HCT116 (cell line): ENCODE measurements around the gene SMAGP. TPM values are rescaled to one million over a fixed set of nuclear protein-coding genes. Genes with fewer than 3 reads are reported as not detected.

ENCODE experiments used
- ATAC-seq: fragments of 200-7000 bp; cut with Tn5 transposase; 2 replicates; pipeline ENCODE4 v1.9.1; 2020; ENCODE audit warnings: mild to moderate bottlenecking, moderate library complexity
- BruUV-seq: library from RNA; stranded (reverse); fragments of 400-500 nt; replicated peaks from 2 replicates; lab custom pipeline; 2021; lab: Mats Ljungman, UMichigan
- CTCF ChIA-PET: fragments of 300-600 bp; sonication (Branson Sonifier 250); formaldehyde crosslinking; loops from one replicate; lab custom pipeline; 2021; ENCODE audit warnings: antibody characterized with exemption; lab: Charles Lee
- POLR2A ChIA-PET: fragments of 300-600, 350-600 bp; sonication (Branson Sonifier 250); formaldehyde crosslinking; loops from one replicate; lab custom pipeline; 2021; ENCODE audit warnings: antibody characterized with exemption; lab: Charles Lee
- RAD21 ChIA-PET, 2 experiments: fragments of 300-600 bp; sonication (Branson Sonifier 250); formaldehyde crosslinking; loops; one replicate each; lab custom pipeline; 2023; ENCODE audit warnings: low total read pairs in 2 of 2; ENCODE audit not compliant: uncharacterized antibody in 2 of 2, unreplicated experiment in 2 of 2, low non-redundant PET in 1 of 2; lab: Charles Lee
- DNase-seq: peaks from one replicate; pipeline ENCODE4 v3.0.0-alpha.2; 2010; ENCODE audit warnings: low read depth, low spot score
- H2AFZ ChIP-seq: fragments of 200-600 bp; shearing (Covaris generic), sonication (generic); 2 replicates; pipeline ENCODE4 v1.6.1; 2017; ENCODE audit warnings: low read depth, mixed run types, mixed read lengths, antibody characterized with exemption, low read length; ENCODE audit not compliant: poor library complexity, severe bottlenecking
- H3K27ac ChIP-seq: 2 replicates; pipeline ENCODE4 v1.5.1; 2012; ENCODE audit warnings: low read depth, low read length
- H3K27me3 ChIP-seq: fragments of 200-600 bp; sonication (generic); 2 replicates; pipeline ENCODE4 v1.6.1; 2016; ENCODE audit warnings: mixed run types, low read length, mixed read lengths; ENCODE audit not compliant: insufficient read depth
- H3K36me3 ChIP-seq, 2 experiments: fragments of 200-500 bp in 1 of 2; fragments of 200-600 bp in 1 of 2; sonication (Bioruptor generic) in 1 of 2; sonication (generic) in 1 of 2; 2 replicates each; pipeline versions ENCODE4 v1.5.1 to v1.6.1; 2014 to 2016; ENCODE audit warnings: low read length in 2 of 2, inconsistent platforms in 1 of 2, mixed read lengths in 1 of 2, mixed run types in 1 of 2; ENCODE audit not compliant: insufficient read depth in 2 of 2, control insufficient read depth in 1 of 2
- H3K4me1 ChIP-seq, 2 experiments: fragments of 200-600 bp in 1 of 2; sonication (generic) in 1 of 2; 2 replicates each; pipeline versions ENCODE4 v1.5.1 to v1.6.1; 2012 to 2017; ENCODE audit warnings: low read length in 2 of 2, inconsistent platforms in 1 of 2, mild to moderate bottlenecking in 1 of 2, mixed read lengths in 1 of 2, mixed run types in 1 of 2, moderate library complexity in 1 of 2; ENCODE audit not compliant: insufficient read depth in 2 of 2, control insufficient read depth in 1 of 2
- H3K4me2 ChIP-seq: fragments of 200-600 bp; sonication (generic); 2 replicates; pipeline ENCODE4 v1.6.1; 2017; ENCODE audit warnings: mixed run types, low read length, mixed read lengths
- H3K4me3 ChIP-seq, 2 experiments: fragments of 200-600 bp in 1 of 2; sonication (generic) in 1 of 2; replicated peaks in 1 of 2; 2 replicates each; pipeline ENCODE4 v1.5.1; 2011 to 2016; ENCODE audit warnings: low read length in 2 of 2, control low read depth in 1 of 2, low read depth in 1 of 2, mild to moderate bottlenecking in 1 of 2, mixed read lengths in 1 of 2, mixed run types in 1 of 2
- H3K79me2 ChIP-seq: fragments of 200-600 bp; sonication (generic); 2 replicates; pipeline ENCODE4 v1.6.1; 2017; ENCODE audit warnings: mild to moderate bottlenecking, mixed run types, low read length, moderate library complexity, mixed read lengths; ENCODE audit not compliant: insufficient read depth
- H3K9ac ChIP-seq: fragments of 200-600 bp; sonication (generic); 2 replicates; pipeline ENCODE4 v1.6.1; 2016; ENCODE audit warnings: low read length, mixed read lengths
- H3K9me2 ChIP-seq: fragments of 200-600 bp; sonication (generic), shearing (Covaris generic); 2 replicates; pipeline ENCODE4 v1.6.1; 2017; ENCODE audit warnings: mixed run types, mild to moderate bottlenecking, moderate library complexity; ENCODE audit not compliant: insufficient read depth
- H3K9me3 ChIP-seq, 2 experiments: fragments of 200-500 bp in 1 of 2; fragments of 200-600 bp in 1 of 2; sonication (Bioruptor generic) in 1 of 2; sonication (generic) in 1 of 2; 2 replicates each; pipeline ENCODE4 v1.6.1; 2014 to 2017; ENCODE audit warnings: low read length in 2 of 2, mixed read lengths in 2 of 2, inconsistent platforms in 1 of 2, low read depth in 1 of 2, mild to moderate bottlenecking in 1 of 2, mixed run types in 1 of 2, moderate library complexity in 1 of 2; ENCODE audit not compliant: control insufficient read depth in 1 of 2, insufficient read depth in 1 of 2
- H4K20me1 ChIP-seq: fragments of 200-600 bp; sonication (generic), shearing (Covaris generic); 2 replicates; pipeline ENCODE4 v1.6.1; 2017; ENCODE audit warnings: mixed run types, mild to moderate bottlenecking, moderate library complexity; ENCODE audit not compliant: insufficient read depth
- CBX3 ChIP-seq: IDR thresholded peaks from 2 replicates; pipeline ENCODE4 v1.6.1; 2012; ENCODE audit warnings: low read depth
- CTCF ChIP-seq, 3 experiments: fragments of 200-600 bp in 1 of 3; sonication (generic) in 1 of 3; IDR thresholded peaks in 2 of 3; conservative IDR thresholded peaks in 1 of 3; 2 replicates each; pipeline ENCODE4 v1.5.1; 2012 to 2017; ENCODE audit warnings: low read depth in 2 of 3, low read length in 2 of 3, antibody characterized with exemption in 1 of 3, borderline replicate concordance in 1 of 3, control low read depth in 1 of 3, mild to moderate bottlenecking in 1 of 3, mixed read lengths in 1 of 3, mixed run types in 1 of 3, moderate library complexity in 1 of 3; ENCODE audit not compliant: insufficient read depth in 1 of 3
- ELF1 ChIP-seq: IDR thresholded peaks from 2 replicates; pipeline ENCODE4 v1.6.1; 2012; ENCODE audit warnings: low read depth, borderline replicate concordance
- EZH2 ChIP-seq: fragments of 200-600 bp; sonication (generic); IDR thresholded peaks from 2 replicates; pipeline ENCODE4 v1.6.1; 2017; ENCODE audit warnings: antibody characterized with exemption, mixed run types
- FOSL1 ChIP-seq: IDR thresholded peaks from 2 replicates; pipeline ENCODE4 v1.6.1; 2012; ENCODE audit warnings: low read depth
- JUND ChIP-seq: IDR thresholded peaks from 2 replicates; pipeline ENCODE4 v1.6.1; 2012
- POLR2A ChIP-seq: IDR thresholded peaks from 2 replicates; pipeline ENCODE4 v1.7.0; 2011; ENCODE audit warnings: borderline replicate concordance; ENCODE audit not compliant: insufficient read depth, insufficient read length; ENCODE audit errors: extremely low read depth
- RAD21 ChIP-seq: IDR thresholded peaks from 2 replicates; pipeline ENCODE4 v1.6.1; 2012; ENCODE audit warnings: low read depth, mild to moderate bottlenecking
- SRF ChIP-seq: IDR thresholded peaks from 2 replicates; pipeline ENCODE4 v1.6.1; 2012; ENCODE audit warnings: low read depth
- ZFX ChIP-seq: fragments of 450-650 bp; IDR thresholded peaks from 2 replicates; pipeline ENCODE4 v1.6.1; 2017
- intact Hi-C: fragments of 100-400 bp; cut with micrococcal nuclease; formaldehyde crosslinking; loops from 2 replicates; pipeline ENCODE4 v1.10.0; 2022
- total RNA-seq: library from RNA; stranded (reverse); gene quantifications from one replicate; pipeline ENCODE4 v1.2.1, GENCODE V29; 2021; ENCODE audit not compliant: unreplicated experiment

The SMAGP gene
- total RNA-seq, 1 experiment from 2014 or later = 39.9 TPM

- H4K20me1 ChIP-seq = no peaks in the 10 kb centered on the region
- peaks cover 0 to 6% of the 10 kb centered on the region in 2 experiments; a peak in 1 of 4 replicates for H3K36me3 ChIP-seq
- ChIA-PET POLR2A (interaction anchor here (1.0 kb wide), 1 partner anchor 25 kb away, joined by 3 read pairs; the partner anchor contains the start of gene DAZAP2), CTCF (interaction anchor here (0.9 to 3.6 kb wide), 3 partner anchors 10 to 78 kb away, joined by 3 to 23 read pairs (median 23); no protein-coding TSS in a partner anchor), RAD21 (interaction anchor here (1.8 to 2.2 kb wide), 2 partner anchors 78 kb away, joined by 10 to 15 read pairs; no protein-coding TSS in a partner anchor)
- peak overlapping the region; percentile 49; the same call in 1 of the 2 replicates for H3K27ac ChIP-seq
- peaks cover 17 to 28% of the 10 kb centered on the region in 2 experiments for H3K4me1 ChIP-seq
- ATAC-seq = no peak
- H3K27me3 ChIP-seq = no peaks in the 10 kb centered on the region
- H3K79me2 ChIP-seq = peaks cover 69% of the 10 kb centered on the region
- BruUV-seq = no TSS peak
- no peaks in the 10 kb centered on the region for H3K9me2 ChIP-seq
- H3K4me2 ChIP-seq = peak overlapping the region; percentile 50
- no peak for TF ChIP-seq ZFX
- no peak for TF ChIP-seq JUND
- no peak for TF ChIP-seq RAD21
- TF ChIP-seq FOSL1 = no peak
- TF ChIP-seq CTCF (IDR thresholded peaks at IDR 0.05 in 2 of 3, conservative IDR thresholded peaks at IDR 0.05 in 1 of 3; ENCODE audit: borderline replicate concordance in 1 of 3, insufficient read depth in 1 of 3, low read depth in 2 of 3, low read length in 2 of 3) = no peak
- TF ChIP-seq EZH2 = no peak
- TF ChIP-seq CBX3 = no peak
- no peak for TF ChIP-seq ELF1
- no peak for TF ChIP-seq SRF
- no peak for TF ChIP-seq POLR2A
- peak overlapping the region; percentile 12; the same call in 1 of the 2 replicates for H3K9ac ChIP-seq
- H3K9me3 ChIP-seq = no peaks in the 10 kb centered on the region
- no peak for DNase-seq
- H3K4me3 ChIP-seq = peak overlapping the region in 1 of 2 experiments; percentile 3; a peak in 1 of 4 replicates
- no peak overlapping the region for H2AFZ ChIP-seq
- intact Hi-C loops = loop anchor here (10.0 kb wide), 1 partner anchor 499 kb away; the partner anchor contains the start of gene ATF1
Measured at GRCh38 chr12:51263341-51263740, 6.9 kb downstream of the SMAGP start.
